HTR-8/SVneo (cell line): ENCODE measurements around the gene BTBD9.
"Not testable (repeated sequence)": the region's sequence is repeated elsewhere in the genome, so short reads cannot be mapped to it uniquely, and the experiment has no call there.

Experiments used
- DNase-seq: peaks from one replicate; pipeline ENCODE4 v3.0.0; 2011; ENCODE audit warnings: low spot score, mixed read lengths; ENCODE audit not compliant: insufficient read length
- FAIRE-seq: peaks from 2 replicates; lab custom pipeline; 2011; peaks lifted over from hg19 to GRCh38; lab: Jason Lieb, UNC

Gene BTBD9

DNA sequence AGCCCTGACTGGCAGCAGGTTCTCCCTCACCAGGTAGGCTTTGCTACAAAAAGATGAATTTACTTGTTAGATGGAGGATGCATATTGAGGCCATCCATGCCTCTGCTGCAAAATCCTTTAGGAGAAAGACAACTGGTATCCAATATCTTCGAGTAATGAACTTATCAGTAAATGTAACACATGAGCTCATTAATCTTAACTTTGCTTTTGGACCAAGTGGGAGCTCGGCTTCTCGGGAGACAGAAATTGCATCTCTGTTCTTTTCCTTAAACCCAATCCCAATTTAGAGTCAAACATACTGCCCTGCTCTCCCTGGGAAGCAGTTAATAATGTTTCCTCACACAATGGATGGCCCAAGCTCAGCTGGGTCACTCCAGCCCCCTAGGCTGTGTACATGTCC lies 489.7 kb downstream of the BTBD9 start:
- DNase-seq (no peak), FAIRE-seq (no peak)

DNA sequence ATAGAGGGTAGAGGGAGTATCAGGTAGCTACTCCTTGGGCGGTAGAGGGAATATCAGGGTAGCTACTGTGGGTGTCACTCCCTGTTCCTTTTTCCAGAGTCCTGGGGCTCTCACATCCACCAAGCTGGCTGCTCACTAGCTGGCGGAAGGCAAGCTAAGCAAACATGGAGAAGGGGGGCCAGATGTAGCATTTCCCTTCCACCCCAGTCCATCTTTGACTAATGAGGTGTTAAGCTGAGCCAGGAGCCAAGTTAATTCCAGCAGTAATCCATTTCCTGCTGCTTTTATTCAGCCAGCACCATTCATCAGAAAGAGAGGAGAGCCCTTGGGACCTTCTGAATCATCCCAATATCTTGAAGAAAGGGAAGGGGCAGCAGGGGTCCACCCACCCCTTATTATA lies 490.2 kb downstream of the BTBD9 start:
- FAIRE-seq (no peak), DNase-seq (no peak)

DNA sequence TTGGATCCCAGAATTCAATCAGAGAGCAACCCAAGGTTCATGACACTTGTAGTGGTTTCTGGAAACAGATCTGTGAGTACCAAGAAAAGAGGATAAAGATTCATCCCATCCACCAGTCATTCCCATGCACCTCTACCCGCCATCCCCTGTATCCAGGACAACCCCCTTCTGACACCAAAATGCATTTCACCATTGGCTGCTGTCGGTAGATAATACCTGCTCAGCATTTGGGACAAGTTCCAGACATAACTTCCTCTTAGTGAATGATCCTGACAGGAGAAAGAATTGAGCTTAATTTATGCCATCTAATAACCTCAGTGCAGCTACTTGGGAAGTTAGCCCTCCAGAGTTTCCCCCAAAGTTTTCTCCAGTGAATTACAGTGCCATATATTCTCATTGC lies 491.1 kb downstream of the BTBD9 start:
- no peak for FAIRE-seq
- no peak for DNase-seq

DNA sequence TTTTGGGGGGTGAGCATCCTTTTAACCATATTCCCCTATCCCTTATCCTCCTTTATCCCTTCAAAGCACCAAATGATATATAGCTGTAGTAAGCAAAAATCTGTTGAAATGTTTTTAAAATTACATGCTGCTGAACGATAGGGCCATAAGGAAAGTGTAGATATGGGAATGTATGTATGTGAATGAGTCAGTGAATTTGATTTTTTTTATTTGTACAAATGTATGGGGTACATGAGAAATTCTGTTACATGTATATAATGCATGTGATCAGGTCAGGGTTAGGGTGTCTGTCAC lies 493.0 kb downstream of the BTBD9 start:
- DNase-seq (no peak), FAIRE-seq (no peak)

DNA sequence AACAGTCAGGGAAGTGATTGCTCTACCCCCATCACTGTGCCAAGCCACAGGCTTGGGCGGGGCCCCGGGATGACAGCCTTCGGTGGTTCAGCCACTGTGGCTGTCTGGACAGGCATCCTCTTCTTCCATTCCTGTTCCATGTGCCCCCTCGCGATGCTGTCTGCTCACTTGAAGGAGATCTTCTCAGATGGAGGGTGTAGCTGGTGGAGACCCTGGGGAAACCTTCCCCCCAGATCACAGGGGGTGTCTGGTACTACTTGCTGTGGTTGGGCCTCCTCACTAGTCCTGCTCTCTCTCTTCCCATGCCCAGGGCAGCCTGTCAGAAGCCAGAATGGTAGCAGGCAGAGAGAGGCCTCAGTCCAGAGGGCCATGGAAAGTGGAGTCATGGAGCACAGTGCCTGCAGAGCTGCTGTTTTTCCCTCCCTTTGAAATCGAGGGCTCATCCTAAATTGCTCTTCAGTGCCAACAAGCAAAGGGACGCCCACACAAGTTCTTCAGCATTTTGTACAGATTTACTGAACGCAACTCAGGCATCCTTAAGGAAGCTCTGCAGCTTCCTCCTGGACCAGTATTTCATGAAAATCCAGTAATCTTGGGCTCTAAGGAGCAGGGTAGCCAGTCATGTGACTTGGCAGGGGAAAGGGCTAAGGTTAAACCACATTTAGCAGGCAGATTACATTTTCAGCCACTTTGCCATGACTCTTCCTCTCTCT lies 493.6 kb downstream of the BTBD9 start:
- no peak for FAIRE-seq
- no peak for DNase-seq

DNA sequence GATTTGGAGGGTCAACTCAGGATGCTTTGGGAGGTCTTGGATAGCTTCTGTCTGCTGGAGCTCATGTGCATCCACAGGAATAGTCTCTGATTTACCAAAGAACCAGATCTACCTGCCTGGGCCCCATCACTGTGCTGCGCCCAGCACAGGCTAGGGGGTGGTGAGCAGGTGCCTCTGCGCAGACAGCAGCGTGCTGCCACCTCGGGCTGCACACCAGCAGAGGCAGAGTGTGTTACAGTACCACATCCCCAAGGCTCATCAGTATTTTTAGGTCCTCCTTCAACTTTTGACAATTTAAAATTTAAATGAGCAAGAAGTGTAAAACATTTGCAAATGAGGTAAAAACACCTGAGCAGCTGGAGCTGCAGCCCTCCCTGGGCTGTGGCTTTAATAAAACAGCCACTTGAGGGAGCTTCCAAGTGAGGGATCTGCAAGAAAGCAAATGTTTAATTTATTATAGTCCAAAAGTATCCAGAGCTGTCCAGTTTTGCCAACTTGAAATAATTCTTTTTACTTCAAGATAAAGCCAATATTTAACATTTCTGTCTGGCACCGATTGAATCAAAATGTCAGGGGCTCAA lies 495.3 kb downstream of the BTBD9 start:
- DNase-seq = no peak
- no peak for FAIRE-seq

DNA sequence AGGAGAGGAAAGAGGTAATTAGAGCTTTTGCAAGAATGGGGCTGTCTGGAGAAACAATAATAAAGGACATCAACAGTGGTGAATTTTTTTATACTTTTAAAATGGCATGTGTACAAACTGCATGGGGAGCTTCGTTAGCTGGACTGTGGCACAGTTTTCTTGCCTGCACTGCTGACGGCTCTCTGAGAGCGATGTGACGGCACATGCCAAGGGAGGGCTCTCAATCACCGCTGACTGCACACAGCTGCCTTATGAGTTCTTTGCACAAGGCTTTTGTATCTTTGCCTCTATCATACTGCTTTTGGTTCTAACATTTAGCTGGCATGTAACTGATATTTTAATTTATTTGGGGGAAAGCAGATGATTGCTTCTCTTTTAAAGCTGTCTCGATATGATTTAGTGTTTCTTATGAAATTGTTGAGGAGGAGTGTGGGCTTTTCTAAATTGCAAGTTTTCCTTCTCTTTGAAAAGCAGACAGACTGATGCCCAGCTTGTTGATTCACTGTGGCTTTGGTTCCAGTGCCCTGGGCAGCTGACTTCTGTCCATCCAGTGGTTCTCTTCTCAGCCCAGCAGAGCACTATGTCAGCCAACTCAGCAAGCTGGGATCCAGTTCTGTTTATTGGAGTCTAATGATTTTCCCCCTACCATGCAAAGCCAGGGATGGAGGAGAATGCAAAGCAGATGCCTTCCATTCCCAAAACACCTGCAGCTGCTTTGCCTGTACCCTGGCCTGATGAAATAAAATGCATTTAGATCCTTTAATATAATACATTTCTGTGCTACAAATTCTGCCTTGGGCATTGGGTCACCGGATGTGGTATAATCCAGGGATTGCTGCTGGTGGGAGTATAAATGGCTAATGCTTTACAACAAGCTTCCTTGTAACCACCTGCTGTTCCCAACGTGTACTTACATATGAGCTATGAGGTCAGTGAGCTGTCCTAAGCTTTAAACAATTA lies 496.3 kb downstream of the BTBD9 start:
- no peak for FAIRE-seq
- no peak for DNase-seq

DNA sequence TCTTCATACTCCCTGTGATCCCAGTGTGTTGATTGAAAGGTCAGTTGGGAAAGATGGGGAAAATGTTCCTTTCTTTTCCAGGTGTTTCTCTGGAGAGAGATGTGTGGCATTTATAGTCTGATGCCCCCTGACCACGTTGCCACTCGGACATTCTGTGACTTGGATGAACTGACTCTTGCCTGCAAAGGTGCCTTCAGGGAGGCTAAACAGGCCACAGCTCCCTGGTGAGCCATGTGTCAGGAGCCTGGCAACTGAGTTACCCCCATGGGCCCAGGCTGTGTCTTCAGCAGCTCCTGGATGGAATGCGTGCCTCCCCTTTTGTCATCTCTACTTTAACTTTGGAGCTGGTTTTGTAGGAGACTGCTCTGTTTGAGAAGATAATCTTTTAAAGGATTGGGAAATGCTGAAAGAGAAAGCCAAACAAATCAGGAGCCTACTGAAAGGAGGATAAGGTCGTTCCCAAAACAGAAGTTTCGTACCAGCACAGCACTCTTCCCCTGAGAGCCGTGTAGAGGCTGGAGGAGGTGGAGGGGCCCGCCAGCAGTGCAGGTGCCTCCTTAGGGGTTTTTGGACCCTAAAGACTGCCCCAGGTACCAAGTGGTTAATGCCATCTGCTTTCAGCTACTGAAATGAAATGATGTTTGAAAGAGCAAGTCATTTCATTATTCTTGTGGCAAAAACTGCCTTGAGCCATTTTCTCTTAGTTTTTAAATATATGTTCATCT lies 497.4 kb downstream of the BTBD9 start:
- FAIRE-seq (no peak), DNase-seq (no peak)

DNA sequence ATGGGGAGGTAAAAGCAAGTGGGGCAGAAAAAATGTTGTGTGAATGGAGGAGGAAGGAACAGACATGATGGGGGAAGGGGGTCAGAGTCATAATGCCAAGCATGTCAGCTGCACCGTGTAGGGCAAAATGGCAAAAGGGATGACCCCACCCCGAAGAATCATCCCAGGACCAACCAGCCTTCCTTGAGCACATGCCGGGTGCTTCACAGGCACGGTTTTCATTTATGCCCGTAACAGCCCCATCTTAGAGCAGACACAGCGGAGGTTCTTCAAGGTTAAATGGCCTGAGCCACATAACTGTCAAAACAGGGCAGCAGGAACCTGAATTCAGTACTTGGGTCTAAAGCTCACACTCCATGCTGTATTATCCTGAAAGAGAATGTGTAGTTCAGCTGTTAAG lies 498.0 kb downstream of the BTBD9 start:
- DNase-seq (no peak), FAIRE-seq (no peak)

DNA sequence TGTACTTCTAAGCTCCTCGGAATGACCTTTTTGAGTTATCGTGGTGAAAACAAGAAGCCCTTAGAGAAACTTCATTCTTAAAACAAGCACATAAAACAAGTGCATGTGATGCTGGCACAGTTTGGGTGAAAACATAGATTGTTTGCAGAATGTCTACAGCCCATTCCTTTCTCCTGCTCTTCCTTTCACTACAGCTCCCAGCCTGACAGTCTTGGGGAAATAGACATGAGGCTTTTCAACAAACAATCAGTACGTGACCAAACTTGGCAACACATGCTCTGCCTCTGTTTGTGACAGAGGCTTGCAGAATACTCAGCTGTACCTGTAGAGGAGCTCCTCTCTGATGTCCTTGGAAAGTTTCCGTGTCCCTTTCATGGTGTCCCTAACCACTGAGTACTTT lies 498.6 kb downstream of the BTBD9 start:
- FAIRE-seq (no peak), DNase-seq (no peak)

DNA sequence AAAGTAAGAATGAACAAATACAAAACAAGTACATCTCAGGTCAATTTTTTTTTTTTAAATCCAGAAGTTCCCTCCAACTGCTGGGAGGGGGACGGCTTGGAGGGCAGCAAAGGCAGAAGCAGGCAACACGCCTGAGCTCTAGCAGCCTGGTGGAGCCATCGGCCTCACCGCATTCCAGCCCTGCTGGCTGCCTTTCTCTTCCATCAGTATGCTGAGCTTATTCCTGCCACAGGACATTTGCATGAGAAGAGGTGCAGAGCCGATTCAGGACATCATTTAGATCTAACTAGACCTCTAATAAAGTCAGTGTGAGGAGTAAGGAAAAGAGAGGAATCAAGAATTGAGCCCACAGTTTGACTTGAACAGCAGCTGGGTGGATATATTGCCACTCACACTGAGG lies 501.4 kb downstream of the BTBD9 start:
- FAIRE-seq = no peak

DNA sequence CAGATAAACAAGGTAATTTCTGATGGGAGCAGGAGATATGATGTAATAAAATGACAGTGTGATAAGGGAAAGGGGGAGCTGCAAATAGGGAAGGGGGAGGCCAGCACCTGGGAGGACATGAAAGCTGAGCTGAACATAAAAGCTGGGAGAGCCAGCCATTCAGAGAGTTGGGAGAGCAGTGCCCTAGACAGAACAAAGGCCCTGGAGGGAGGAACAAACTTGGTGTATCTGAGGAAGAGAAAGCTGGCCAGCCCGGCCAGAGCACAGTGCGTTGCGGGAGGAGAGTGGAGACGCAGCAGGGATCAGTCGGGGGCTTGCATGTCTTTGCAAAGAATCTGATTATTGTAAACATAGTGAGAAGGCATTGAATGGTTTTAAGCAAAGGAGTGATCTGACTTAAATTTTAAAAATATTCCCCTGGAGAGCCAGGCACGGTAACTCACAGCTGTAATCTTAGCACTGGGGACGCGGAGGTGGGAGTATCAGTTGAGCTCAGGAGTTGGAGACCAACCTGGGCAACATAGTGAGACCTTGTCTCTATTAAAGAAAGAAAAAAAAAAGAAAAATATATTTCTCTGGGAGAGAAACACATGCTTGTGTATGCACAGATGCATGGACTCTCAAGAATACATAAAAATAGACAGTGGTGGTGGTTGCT lies 502.0 kb downstream of the BTBD9 start:
- no peak for FAIRE-seq
- no peak for DNase-seq

More for the DNA sequence above, 501.4 kb downstream of the BTBD9 start:
- no peak for DNase-seq

DNA sequence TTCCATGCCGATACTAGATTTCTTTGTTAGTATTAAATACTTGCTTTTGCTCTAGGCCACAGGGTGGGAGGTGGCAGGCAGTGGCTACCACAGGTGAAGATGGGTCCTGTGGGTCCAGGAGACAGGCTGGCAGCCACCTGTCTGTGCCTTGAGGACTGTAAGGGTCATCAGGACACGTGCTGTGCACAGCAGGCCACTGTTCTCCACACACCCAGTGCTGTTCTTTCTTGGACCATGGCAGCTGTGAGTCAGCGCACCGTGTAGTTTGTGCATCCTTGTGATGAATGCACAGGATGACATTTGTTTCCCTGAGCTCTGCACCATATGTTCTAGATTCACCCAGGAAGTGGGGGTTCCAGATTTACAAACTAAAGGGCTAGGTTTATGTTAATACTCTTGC lies 503.2 kb downstream of the BTBD9 start:
- FAIRE-seq (no peak), DNase-seq (no peak)

DNA sequence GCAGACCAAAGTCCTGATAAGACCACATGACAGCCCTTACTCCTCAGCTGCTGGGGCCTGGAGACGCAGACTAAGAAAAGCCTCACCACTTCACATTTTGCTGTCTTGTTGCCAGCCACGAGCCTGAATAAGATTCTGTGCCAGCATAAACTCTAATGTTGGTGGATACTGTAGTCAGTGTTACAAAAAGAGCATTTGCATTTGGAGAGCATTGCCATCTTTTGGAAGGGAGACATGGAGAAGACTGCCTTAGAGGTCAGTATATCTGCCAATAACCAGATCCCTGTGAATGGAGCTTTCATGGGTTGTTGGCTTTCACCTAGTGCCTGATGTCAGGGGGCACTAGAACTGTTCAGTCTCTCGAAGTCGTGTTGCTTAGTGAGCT lies 505.0 kb downstream of the BTBD9 start:
- DNase-seq = no peak
- no peak for FAIRE-seq

DNA sequence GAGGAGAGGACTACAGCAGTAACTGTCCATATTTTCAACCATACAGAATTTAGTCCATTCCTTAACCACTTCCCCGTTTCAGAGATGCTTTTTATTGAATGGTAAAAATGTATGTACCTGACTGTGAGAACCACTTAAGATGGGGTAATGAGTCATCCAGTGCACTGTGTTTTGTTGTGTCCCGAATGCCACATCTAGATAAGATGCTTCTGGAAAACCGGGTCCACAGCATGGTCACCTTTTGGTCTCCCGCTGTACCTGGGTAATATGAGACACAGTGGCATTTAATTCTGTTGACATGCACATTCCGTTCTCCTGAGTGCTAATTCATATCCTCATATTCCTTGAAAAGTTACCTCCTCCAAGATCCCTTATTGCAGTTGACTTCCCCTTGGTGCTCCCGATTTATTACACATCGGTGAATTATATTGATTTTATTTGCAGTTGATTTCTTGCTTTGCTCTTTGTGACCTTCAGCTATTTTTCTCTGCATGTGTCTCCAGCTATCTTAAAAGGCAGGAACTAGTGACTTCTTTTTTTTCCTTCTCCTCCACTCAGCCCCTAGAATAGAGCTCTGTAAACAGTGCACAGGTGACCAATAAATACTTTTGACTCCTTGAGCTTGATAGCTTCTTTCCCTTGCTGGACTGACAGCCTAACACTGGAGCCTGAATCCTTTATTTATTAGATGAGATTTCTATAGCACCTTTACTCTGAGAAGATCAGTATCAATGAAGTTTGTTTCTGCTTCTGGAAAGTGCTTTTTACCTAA lies 505.6 kb downstream of the BTBD9 start:
- DNase-seq = no peak
- no peak for FAIRE-seq

DNA sequence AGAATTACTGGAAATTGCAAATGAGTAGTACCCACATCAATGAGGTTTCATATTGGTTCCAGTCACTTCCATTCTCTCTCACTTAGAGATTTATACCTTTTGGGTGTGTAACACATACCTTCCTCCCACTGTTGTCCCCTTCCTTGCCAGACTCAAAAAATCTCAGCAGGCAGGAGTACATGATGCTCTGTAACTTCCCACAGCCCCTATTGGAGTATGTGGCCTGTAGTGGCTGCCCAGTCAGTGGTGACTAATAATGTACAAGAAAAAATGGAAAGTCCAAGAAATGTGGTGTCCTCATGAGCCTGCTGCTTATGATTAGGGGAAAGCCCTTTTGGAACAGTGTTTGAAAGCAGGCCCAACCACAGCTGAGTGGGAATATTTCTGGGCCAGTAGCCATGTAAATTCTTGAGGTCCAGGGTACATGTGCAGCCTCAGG lies 508.2 kb downstream of the BTBD9 start:
- FAIRE-seq = no peak

DNA sequence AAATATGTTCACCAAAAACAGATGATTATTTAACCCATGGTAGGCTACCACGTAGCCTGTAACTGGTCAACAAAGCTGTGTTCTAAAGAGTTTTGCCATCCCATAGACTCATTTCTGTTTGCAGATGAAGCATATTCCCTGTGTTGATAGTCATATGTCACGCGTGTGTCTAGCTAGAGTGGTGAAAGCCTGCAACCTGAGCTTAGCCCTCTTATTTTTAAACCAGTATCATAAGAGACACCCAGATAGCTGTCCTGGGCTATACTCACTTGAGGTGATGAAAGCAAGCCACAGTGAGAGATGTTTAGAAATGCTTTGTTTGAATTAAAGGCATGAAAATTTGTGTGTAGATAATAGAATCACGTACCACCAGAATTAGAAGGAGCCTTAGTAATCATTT lies 512.4 kb downstream of the BTBD9 start:
- no peak for DNase-seq

More for the DNA sequence above, 508.2 kb downstream of the BTBD9 start:
- DNase-seq = no peak

DNA sequence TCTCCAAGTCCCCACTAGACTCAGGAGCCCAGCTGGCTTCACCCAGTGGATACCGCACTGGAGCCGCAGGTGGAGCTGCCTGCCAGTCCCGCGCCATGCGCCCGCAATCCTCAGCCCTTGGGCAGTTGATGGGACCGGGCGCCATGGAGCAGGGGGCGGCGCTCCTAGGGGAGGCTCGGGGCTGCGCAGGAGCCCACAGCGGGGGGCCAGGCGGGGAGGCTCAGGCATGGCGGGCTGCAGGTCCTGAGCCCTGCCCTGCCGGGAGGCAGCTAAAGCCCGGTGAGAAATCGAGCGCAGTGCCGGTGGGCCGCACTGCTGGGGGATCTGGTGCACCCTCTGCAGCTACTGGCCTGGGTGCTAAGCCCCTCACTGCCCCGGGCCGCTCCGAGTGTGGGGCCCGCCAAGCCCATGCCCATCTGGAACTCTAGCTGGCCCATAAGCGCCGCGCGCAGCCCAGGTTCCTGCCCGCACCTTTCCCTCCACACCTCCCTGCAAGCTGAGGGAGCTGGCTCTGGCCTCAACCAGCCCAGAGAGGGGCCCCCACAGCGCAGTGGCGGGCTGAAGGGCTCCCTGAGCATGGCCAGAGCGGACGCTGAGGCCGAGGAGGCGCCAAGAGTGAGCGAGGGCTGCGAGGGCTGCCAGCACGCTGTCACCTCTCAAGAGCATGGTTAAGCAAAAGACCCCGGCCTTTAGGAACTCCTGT lies 515.4 kb downstream of the BTBD9 start:
- not testable (repeated sequence) for DNase-seq, FAIRE-seq

More for the DNA sequence above, 512.4 kb downstream of the BTBD9 start:
- FAIRE-seq = no peak

DNA sequence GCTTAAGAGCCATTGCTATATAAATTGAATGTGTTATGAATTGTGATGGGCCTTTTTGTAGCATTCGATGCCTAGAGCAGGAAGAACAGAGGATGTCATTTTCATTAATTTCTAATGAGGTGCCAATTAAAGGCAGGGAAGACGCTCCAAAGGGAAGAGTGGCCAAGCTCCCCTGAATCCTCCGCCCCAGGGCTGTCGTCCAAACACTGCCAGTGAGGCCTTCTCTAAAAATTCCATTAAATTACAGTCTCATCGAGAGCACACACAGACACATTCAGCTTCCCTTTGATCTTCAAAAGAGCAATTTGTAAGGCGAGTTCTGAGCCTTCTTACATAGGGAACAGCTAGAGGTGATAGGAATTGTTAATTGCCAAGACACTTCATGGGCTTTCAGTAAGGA lies 520.2 kb downstream of the BTBD9 start:
- no peak for FAIRE-seq
- no peak for DNase-seq
